ENCODE measurements around the gene PLPPR2.

DNA sequence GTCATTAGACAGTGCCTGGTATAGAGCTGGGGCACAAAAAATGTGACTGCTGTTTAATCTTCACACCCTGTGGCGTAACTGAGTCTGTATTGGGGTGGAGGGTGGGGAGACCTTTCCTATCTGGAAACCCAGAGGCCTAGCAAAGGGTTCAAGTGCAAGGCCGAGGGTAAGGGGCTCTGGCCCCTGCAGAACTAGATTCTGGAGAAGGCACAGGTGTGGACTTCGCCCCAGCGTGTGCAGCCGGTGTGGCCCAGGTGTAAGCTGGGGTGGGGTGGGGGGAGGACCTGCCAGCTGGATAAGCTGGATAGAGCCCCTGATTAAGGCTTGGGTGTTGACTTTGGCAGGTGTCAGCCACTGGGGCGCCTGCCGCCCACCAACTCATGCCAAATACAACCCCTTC is 17.1 kb upstream of the PLPPR2 start:
- TF ChIP-seq, protein P1, sequence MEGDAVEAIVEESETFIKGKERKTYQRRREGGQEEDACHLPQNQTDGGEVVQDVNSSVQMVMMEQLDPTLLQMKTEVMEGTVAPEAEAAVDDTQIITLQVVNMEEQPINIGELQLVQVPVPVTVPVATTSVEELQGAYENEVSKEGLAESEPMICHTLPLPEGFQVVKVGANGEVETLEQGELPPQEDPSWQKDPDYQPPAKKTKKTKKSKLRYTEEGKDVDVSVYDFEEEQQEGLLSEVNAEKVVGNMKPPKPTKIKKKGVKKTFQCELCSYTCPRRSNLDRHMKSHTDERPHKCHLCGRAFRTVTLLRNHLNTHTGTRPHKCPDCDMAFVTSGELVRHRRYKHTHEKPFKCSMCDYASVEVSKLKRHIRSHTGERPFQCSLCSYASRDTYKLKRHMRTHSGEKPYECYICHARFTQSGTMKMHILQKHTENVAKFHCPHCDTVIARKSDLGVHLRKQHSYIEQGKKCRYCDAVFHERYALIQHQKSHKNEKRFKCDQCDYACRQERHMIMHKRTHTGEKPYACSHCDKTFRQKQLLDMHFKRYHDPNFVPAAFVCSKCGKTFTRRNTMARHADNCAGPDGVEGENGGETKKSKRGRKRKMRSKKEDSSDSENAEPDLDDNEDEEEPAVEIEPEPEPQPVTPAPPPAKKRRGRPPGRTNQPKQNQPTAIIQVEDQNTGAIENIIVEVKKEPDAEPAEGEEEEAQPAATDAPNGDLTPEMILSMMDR (IDR thresholded peaks at IDR 0.05), result no peak
- TF ChIP-seq EP300 (IDR thresholded peaks at IDR 0.05), result no peak
- TF ChIP-seq POLR2AphosphoS5 (IDR thresholded peaks at IDR 0.05), result no peak
- TF ChIP-seq POLR2A (IDR thresholded peaks at IDR 0.05), result no peak

Data from suprapubic skin (tissue), 4 donors.